ENCODE measurements around the gene PROCA1. TPM values are rescaled to one million over a fixed set of nuclear protein-coding genes. Genes with fewer than 3 reads are reported as not detected.

Gene PROCA1
- total and polyA plus RNA-seq, 7 donors, result 0.54 to 2.3 (median 1.1) TPM; not detected in 1

GRCh38 chr17:28756049-28756804 lies 44.5 kb upstream of the PROCA1 start:
- H3K9me3 ChIP-seq, result no peaks in the 10 kb centered on the region
- no peak overlapping the region for H3K4me3 ChIP-seq
- no peak overlapping the region for H3K27ac ChIP-seq
- intact Hi-C loops (cut with DNase I), result no loop called here
- peaks cover 0 to 36% (median 12%) of the 10 kb centered on the region in 4 donors for H3K36me3 ChIP-seq
- no peak for DNase-seq
- peaks cover 0 to 6% (median under 1%) of the 10 kb centered on the region in 4 donors for H3K4me1 ChIP-seq
- TF ChIP-seq, protein P1, sequence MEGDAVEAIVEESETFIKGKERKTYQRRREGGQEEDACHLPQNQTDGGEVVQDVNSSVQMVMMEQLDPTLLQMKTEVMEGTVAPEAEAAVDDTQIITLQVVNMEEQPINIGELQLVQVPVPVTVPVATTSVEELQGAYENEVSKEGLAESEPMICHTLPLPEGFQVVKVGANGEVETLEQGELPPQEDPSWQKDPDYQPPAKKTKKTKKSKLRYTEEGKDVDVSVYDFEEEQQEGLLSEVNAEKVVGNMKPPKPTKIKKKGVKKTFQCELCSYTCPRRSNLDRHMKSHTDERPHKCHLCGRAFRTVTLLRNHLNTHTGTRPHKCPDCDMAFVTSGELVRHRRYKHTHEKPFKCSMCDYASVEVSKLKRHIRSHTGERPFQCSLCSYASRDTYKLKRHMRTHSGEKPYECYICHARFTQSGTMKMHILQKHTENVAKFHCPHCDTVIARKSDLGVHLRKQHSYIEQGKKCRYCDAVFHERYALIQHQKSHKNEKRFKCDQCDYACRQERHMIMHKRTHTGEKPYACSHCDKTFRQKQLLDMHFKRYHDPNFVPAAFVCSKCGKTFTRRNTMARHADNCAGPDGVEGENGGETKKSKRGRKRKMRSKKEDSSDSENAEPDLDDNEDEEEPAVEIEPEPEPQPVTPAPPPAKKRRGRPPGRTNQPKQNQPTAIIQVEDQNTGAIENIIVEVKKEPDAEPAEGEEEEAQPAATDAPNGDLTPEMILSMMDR (IDR thresholded peaks at IDR 0.05), result no peak
- no peak for TF ChIP-seq EP300 (IDR thresholded peaks at IDR 0.05)
- no peak for TF ChIP-seq POLR2A (IDR thresholded peaks at IDR 0.05)
- no peak for TF ChIP-seq POLR2AphosphoS5 (IDR thresholded peaks at IDR 0.05)
- H3K27me3 ChIP-seq, result no peaks in the 10 kb centered on the region
- 83 to 92% methylated on average over 5 of the region's 5 CpGs for WGBS, 2 donors

GRCh38 chr17:28755486-28755885 lies 43.8 kb upstream of the PROCA1 start:
- intact Hi-C loops (cut with DNase I), result no loop called here
- H3K4me1 ChIP-seq, result peaks cover 0 to under 1% (median 0%) of the 10 kb centered on the region in 4 donors
- H3K36me3 ChIP-seq, result peaks cover 0 to 36% (median 12%) of the 10 kb centered on the region in 4 donors
- TF ChIP-seq, protein P1 (IDR thresholded peaks at IDR 0.05), result no peak
- TF ChIP-seq POLR2AphosphoS5 (IDR thresholded peaks at IDR 0.05) (no peak), EP300 (IDR thresholded peaks at IDR 0.05) (no peak), POLR2A (IDR thresholded peaks at IDR 0.05) (no peak)
- no peaks in the 10 kb centered on the region for H3K9me3 ChIP-seq
- no peak overlapping the region for H3K27ac ChIP-seq
- no peak for DNase-seq
- no peaks in the 10 kb centered on the region for H3K27me3 ChIP-seq
- no peak overlapping the region for H3K4me3 ChIP-seq
- 90 to 94% methylated on average over 7 of the region's 7 CpGs for WGBS, 2 donors

- intact Hi-C loops (cut with DNase I), result no loop called here
- H3K9me3 ChIP-seq, result no peaks in the 10 kb centered on the region
- no peaks in the 10 kb centered on the region for H3K27me3 ChIP-seq
- WGBS, 2 donors, result 92 to 94% methylated on average over 10 of the region's 10 CpGs
- peaks cover 0 to 11% (median 5%) of the 10 kb centered on the region in 4 donors for H3K4me1 ChIP-seq
- peaks cover 0 to 13% (median 4%) of the 10 kb centered on the region in 4 donors for H3K36me3 ChIP-seq
- H3K4me3 ChIP-seq, result no peak overlapping the region
- H3K27ac ChIP-seq, result no peak overlapping the region
- TF ChIP-seq, protein P1 (IDR thresholded peaks at IDR 0.05), result no peak
- no peak for TF ChIP-seq POLR2AphosphoS5 (IDR thresholded peaks at IDR 0.05)
- no peak for TF ChIP-seq EP300 (IDR thresholded peaks at IDR 0.05)
- TF ChIP-seq POLR2A (IDR thresholded peaks at IDR 0.05), result no peak
- no peak for DNase-seq
Measured at GRCh38 chr17:28751600-28752366, 40.1 kb upstream of the PROCA1 start.

- 18 to 42% methylated on average over 20 of the region's 20 CpGs for WGBS, 2 donors
- peak; percentile 96 for DNase-seq
- no peaks in the 10 kb centered on the region for H3K27me3 ChIP-seq
- H3K9me3 ChIP-seq, result no peaks in the 10 kb centered on the region
- H3K4me3 ChIP-seq, result no peak overlapping the region
- no peak for TF ChIP-seq POLR2A (IDR thresholded peaks at IDR 0.05)
- TF ChIP-seq POLR2AphosphoS5 (IDR thresholded peaks at IDR 0.05), result peak; percentile 30 to 52 (median 38)
- TF ChIP-seq EP300 (IDR thresholded peaks at IDR 0.05), result no peak
- TF ChIP-seq, protein P1 (IDR thresholded peaks at IDR 0.05), result peak; percentile 99 to 100 (median 100)
- peaks cover 0 to 9% (median 4%) of the 10 kb centered on the region in 4 donors for H3K36me3 ChIP-seq
- intact Hi-C loops (cut with DNase I), result loop anchor here (1.0 kb wide), 1 partner anchor 23 kb away; no protein-coding TSS in a partner anchor
- no peak overlapping the region for H3K27ac ChIP-seq
- peaks cover 0 to 25% (median 19%) of the 10 kb centered on the region in 4 donors for H3K4me1 ChIP-seq
Measured at GRCh38 chr17:28750178-28751047, 38.7 kb upstream of the PROCA1 start.
